ENCODE results near the gene TRAF2. TPM values are rescaled to one million over a fixed set of nuclear protein-coding genes. Genes with fewer than 3 reads are reported as not detected.
"Not testable (repeated sequence)": the region's sequence is repeated elsewhere in the genome, so short reads cannot be mapped to it uniquely, and the experiment has no call there.

The TRAF2 gene
- total and polyA plus RNA-seq, 2 donors (not counting 1 experiment from before 2014, with no cell fraction given): 25.5 to 54.5 TPM

GRCh38 chr9:136842380-136842948 lies 43.9 kb upstream of the TRAF2 start, which contains the start of gene AJM1:
TSS of gene AJM1 (plus strand) at chr9:136842478. CDS start at chr9:136844415, 1,937 bp downstream.
- ATAC-seq (ENCODE audit: low read depth): peak; percentile 86
- H3K9me3 Mint-ChIP-seq (ENCODE audit: insufficient read depth); H3K27me3 Mint-ChIP-seq; H3K79me2 ChIP-seq (ENCODE audit: control insufficient read depth, insufficient read depth, low read length); H3K36me3 ChIP-seq (replicated peaks in 1 of 2; ENCODE audit: control extremely low read depth in 1 of 2, control insufficient read depth in 1 of 2, extremely low read depth in 1 of 2, insufficient read depth in 2 of 2, low read length in 1 of 2); H3K27ac ChIP-seq (ENCODE audit: low read length in 2 of 2): not testable (repeated sequence)
- CTCF ChIA-PET: interaction anchor here (0.5 to 3.6 kb wide), 40 partner anchors 9 to 228 kb away, joined by 3 to 29 read pairs (median 4); partner anchors contain the start of genes ABCA2, CLIC3, EDF1 and FBXW5
- Histone ChIP-seq H3K4me1 (ENCODE audit: control insufficient read depth in 2 of 2, insufficient read depth in 2 of 2, low read length in 2 of 2) (peaks cover 31 to 36% of the 10 kb centered on the region in 2 donors), H3K9ac (ENCODE audit: low read length) (peak within 1 kb of the TSS; percentile 87), H3K4me2 (replicated peaks; ENCODE audit: low read depth, low read length, poor library complexity, severe bottlenecking) (peak within 1 kb of the TSS; percentile 89), H2AFZ (ENCODE audit: insufficient read depth, low read depth, low read length, poor library complexity, severe bottlenecking) (peak within 1 kb of the TSS; percentile 80), H3K27me3 (replicated peaks in 1 of 4; ENCODE audit: control extremely low read depth in 1 of 4, control insufficient read depth in 3 of 4, insufficient read depth in 4 of 4, low read length in 3 of 4) (peaks cover 0 to 30% (median 7%) of the 10 kb centered on the region in 4 experiments), H3K9me3 (ENCODE audit: control extremely low read depth in 1 of 3, control insufficient read depth in 2 of 3, insufficient read depth in 1 of 3, low read length in 2 of 3) (peaks cover 0 to 20% (median 0%) of the 10 kb centered on the region in 3 donors), H3K4me3 (ENCODE audit: control extremely low read depth in 1 of 5, extremely low read depth in 1 of 5, insufficient read depth in 1 of 5, low read depth in 2 of 5, low read length in 4 of 5) (peak within 1 kb of the TSS in 4 of 5 experiments; percentile 66 to 84 (median 74)), H4K20me1 (ENCODE audit: control insufficient read depth, insufficient read depth, low read length, poor library complexity, severe bottlenecking) (peaks cover 24% of the 10 kb centered on the region)
- whole genome bisulfite sequencing (ENCODE audit: insufficient coverage): 0% methylated on average over 19 of the region's 27 CpGs
- POLR2A ChIA-PET: interaction anchor here (0.6 to 1.8 kb wide), 10 partner anchors 9 to 833 kb away, joined by 3 to 7 read pairs (median 4); partner anchors contain the start of genes EXD3, NOXA1, PAXX and RABL6
- peak; percentile 88 for DNase-seq
- Mint-ChIP-seq H3K27ac (peak within 1 kb of the TSS; percentile 81), H3K4me1 (peaks cover 16% of the 10 kb centered on the region), H3K4me3 (peak within 1 kb of the TSS; percentile 92)
- intact Hi-C loops (cut with micrococcal nuclease): loop anchor here (1.0 to 2.0 kb wide), 3 partner anchors 36 to 192 kb away; partner anchors contain the start of gene RABL6
- peak; percentile 91 for TF ChIP-seq CTCF (IDR thresholded peaks at IDR 0.05)

- 17% methylated on average over 19 of the region's 21 CpGs for WGBS (ENCODE audit: insufficient coverage)
- peak overlapping the region in 2 of 5 experiments; percentile 24 to 29 for H3K4me3 ChIP-seq (ENCODE audit: control extremely low read depth in 1 of 5, extremely low read depth in 1 of 5, insufficient read depth in 1 of 5, low read depth in 2 of 5, low read length in 4 of 5)
- H3K9ac ChIP-seq (ENCODE audit: low read length): peak overlapping the region; percentile 29
- Mint-ChIP-seq H3K4me1 (peaks cover 22% of the 10 kb centered on the region), H3K4me3 (peak overlapping the region; percentile 82), H3K27ac (peak overlapping the region; percentile 78)
- ChIA-PET POLR2A (interaction anchor here (0.6 to 1.8 kb wide), 6 partner anchors 9 to 397 kb away, joined by 3 to 6 read pairs (median 4); partner anchors contain the start of genes RABL6 and TUBB4B), CTCF (interaction anchor here (1.0 to 3.6 kb wide), 22 partner anchors 9 to 192 kb away, joined by 3 to 29 read pairs (median 5); partner anchors contain the start of genes ABCA2, FBXW5, FUT7 and RABL6)
- peak overlapping the region; percentile 60 for H3K4me2 ChIP-seq (replicated peaks; ENCODE audit: low read depth, low read length, poor library complexity, severe bottlenecking)
- not testable (repeated sequence) for H2AFZ ChIP-seq (ENCODE audit: insufficient read depth, low read depth, low read length, poor library complexity, severe bottlenecking); H3K9me3 Mint-ChIP-seq (ENCODE audit: insufficient read depth); H3K27me3 Mint-ChIP-seq; H3K36me3 ChIP-seq (replicated peaks in 1 of 2; ENCODE audit: control extremely low read depth in 1 of 2, control insufficient read depth in 1 of 2, extremely low read depth in 1 of 2, insufficient read depth in 2 of 2, low read length in 1 of 2); H3K27ac ChIP-seq (ENCODE audit: low read length in 2 of 2); H3K79me2 ChIP-seq (ENCODE audit: control insufficient read depth, insufficient read depth, low read length)
- H3K4me1 ChIP-seq (ENCODE audit: control insufficient read depth in 2 of 2, insufficient read depth in 2 of 2, low read length in 2 of 2): peaks cover 39 to 44% of the 10 kb centered on the region in 2 donors
- H3K27me3 ChIP-seq (replicated peaks in 1 of 4; ENCODE audit: control extremely low read depth in 1 of 4, control insufficient read depth in 3 of 4, insufficient read depth in 4 of 4, low read length in 3 of 4): peaks cover 0 to 38% (median 11%) of the 10 kb centered on the region in 4 experiments
- H4K20me1 ChIP-seq (ENCODE audit: control insufficient read depth, insufficient read depth, low read length, poor library complexity, severe bottlenecking): peaks cover 24% of the 10 kb centered on the region
- intact Hi-C loops (cut with micrococcal nuclease): loop anchor here (2.0 kb wide), 2 partner anchors 36 to 192 kb away; partner anchors contain the start of gene RABL6
- H3K9me3 ChIP-seq (ENCODE audit: control extremely low read depth in 1 of 3, control insufficient read depth in 2 of 3, insufficient read depth in 1 of 3, low read length in 2 of 3): peaks cover 0 to 25% (median 0%) of the 10 kb centered on the region in 3 donors
- DNase-seq (peak; percentile 45), ATAC-seq (ENCODE audit: low read depth) (peak; percentile 20)
These were observed 43.0 kb upstream of the TRAF2 start for GRCh38 chr9:136843159-136843800.
